GM12878 (cell line): ENCODE results near the gene CDKN2B. TPM values are rescaled to one million over a fixed set of nuclear protein-coding genes. Genes with fewer than 3 reads are reported as not detected.

Experiments used
- ATAC-seq: fragments of 200-7000 bp; cut with Tn5 transposase; 3 replicates; pipeline ENCODE4 v1.9.1; 2020; ENCODE audit warnings: mild to moderate bottlenecking, moderate library complexity
- BruUV-seq: library from RNA; stranded (reverse); fragments of 400-500 nt; replicated peaks from 2 replicates; lab custom pipeline; 2021; lab: Mats Ljungman, UMichigan
- CTCF ChIA-PET: fragments of 300-600 bp; sonication (Branson Sonifier 250); formaldehyde crosslinking; extraction: SDS; loops from one replicate; lab custom pipeline; 2021; ENCODE audit warnings: inconsistent platforms; lab: Yijun Ruan, JAX
- POLR2A ChIA-PET: fragments of 350-600 bp; formaldehyde crosslinking; extraction: SDS; loops from one replicate; lab custom pipeline; 2021; ENCODE audit warnings: inconsistent platforms; lab: Charles Lee
- RAD21 ChIA-PET: fragments of 300-600 bp; sonication (Branson Sonifier 250); formaldehyde crosslinking; loops from one replicate; lab custom pipeline; 2023; ENCODE audit warnings: antibody characterized with exemption; ENCODE audit not compliant: unreplicated experiment; lab: Charles Lee
- SMC1A ChIA-PET: fragments of 300-600 bp; sonication (Branson Sonifier 250); formaldehyde crosslinking; loops from one replicate; lab custom pipeline; 2023; ENCODE audit not compliant: unreplicated experiment, uncharacterized antibody; lab: Charles Lee
- DNase-seq: peaks from one replicate; pipeline ENCODE4 v3.0.0-alpha.2; 2011; ENCODE audit warnings: low read depth, low spot score
- FAIRE-seq: peaks from 3 replicates; lab custom pipeline; 2011; peaks lifted over from hg19 to GRCh38; lab: Jason Lieb, UNC
- H2AFZ ChIP-seq: 2 replicates; pipeline ENCODE4 v1.6.0; 2011; ENCODE audit warnings: low read depth, low read length, control low read depth; ENCODE audit not compliant: control insufficient read depth
- H3K27ac ChIP-seq: 2 replicates; pipeline ENCODE4 v1.5.1; 2011; ENCODE audit warnings: control low read depth; ENCODE audit not compliant: control insufficient read depth, insufficient read depth
- H3K27me3 ChIP-seq, 2 experiments: replicated peaks in 1 of 2; 2 replicates each; pipeline versions ENCODE4 v1.6.0 to v1.6.1; 2011; ENCODE audit warnings: low read length in 1 of 2; ENCODE audit not compliant: control insufficient read depth in 2 of 2, insufficient read depth in 2 of 2
- H3K36me3 ChIP-seq, 2 experiments: 2 replicates each; pipeline ENCODE4 v1.5.1; 2011; ENCODE audit warnings: low read length in 1 of 2; ENCODE audit not compliant: control insufficient read depth in 2 of 2, insufficient read depth in 2 of 2
- H3K4me1 ChIP-seq: 2 replicates; pipeline ENCODE4 v1.6.1; 2011; ENCODE audit warnings: mild to moderate bottlenecking, low read length, moderate library complexity, mixed read lengths; ENCODE audit not compliant: control insufficient read depth, insufficient read depth
- H3K4me2 ChIP-seq: 2 replicates; pipeline ENCODE4 v1.6.0; 2011; ENCODE audit warnings: control low read depth; ENCODE audit not compliant: control insufficient read depth, insufficient read depth
- H3K4me3 ChIP-seq: fragments of 200-600 bp; sonication (generic); 2 replicates; pipeline ENCODE4 v1.5.1; 2016
- H3K79me2 ChIP-seq: 2 replicates; pipeline ENCODE4 v1.6.0; 2011; ENCODE audit warnings: low read length; ENCODE audit not compliant: control insufficient read depth, insufficient read depth
- H3K9ac ChIP-seq: 2 replicates; pipeline ENCODE4 v1.8.0; 2011; ENCODE audit warnings: low read length, control low read depth, mixed read lengths; ENCODE audit not compliant: control insufficient read depth, insufficient read depth
- H3K9me3 ChIP-seq: replicated peaks from 3 replicates; pipeline ENCODE4 v1.5.1; 2011; ENCODE audit warnings: mild to moderate bottlenecking, low read length; ENCODE audit not compliant: control insufficient read depth, insufficient read depth
- H4K20me1 ChIP-seq: 2 replicates; pipeline ENCODE4 v1.6.0; 2011; ENCODE audit not compliant: control insufficient read depth, insufficient read depth
- ATF2 ChIP-seq: IDR thresholded peaks from 2 replicates; pipeline ENCODE4 v1.6.1; 2012; ENCODE audit warnings: low read length, inconsistent platforms
- CBFB ChIP-seq: IDR thresholded peaks from 2 replicates; pipeline ENCODE4 v1.6.1; 2016; ENCODE audit warnings: antibody characterized with exemption, low read depth
- EED ChIP-seq: sonication (generic); IDR thresholded peaks from 2 replicates; pipeline ENCODE4 v1.6.1; 2016; ENCODE audit warnings: antibody characterized with exemption, low read depth
- IKZF1 ChIP-seq: fragments of 450-650 bp; conservative IDR thresholded peaks from 2 replicates; pipeline ENCODE4 v1.6.1; 2017; ENCODE audit warnings: antibody characterized with exemption, mild to moderate bottlenecking
- MEF2B ChIP-seq: fragments of 450-650 bp; IDR thresholded peaks from 2 replicates; pipeline ENCODE4 v1.6.1; 2018; ENCODE audit warnings: mild to moderate bottlenecking, moderate library complexity; ENCODE audit not compliant: partially characterized antibody, poor library complexity, severe bottlenecking
- MXI1 ChIP-seq: fragments of 150-350 bp; IDR thresholded peaks from 2 replicates; pipeline ENCODE4 v1.6.1; 2011; ENCODE audit warnings: low read depth, mild to moderate bottlenecking, inconsistent platforms, low read length, improper control_type of control experiment
- NBN ChIP-seq: fragments of 450-650 bp; IDR thresholded peaks from 2 replicates; pipeline ENCODE4 v1.6.1; 2016
- NR2F1 ChIP-seq: fragments of 450-650 bp; conservative IDR thresholded peaks from 2 replicates; pipeline ENCODE4 v1.6.1; 2017; ENCODE audit warnings: mild to moderate bottlenecking
- RUNX3 ChIP-seq: IDR thresholded peaks from 2 replicates; pipeline ENCODE4 v1.6.1; 2012; ENCODE audit warnings: low read length, inconsistent platforms
- SUZ12 ChIP-seq: fragments of 200-600 bp; sonication (generic); IDR thresholded peaks from one replicate; pipeline ENCODE4 v1.6.1; 2018; ENCODE audit warnings: antibody characterized with exemption, mild to moderate bottlenecking; ENCODE audit not compliant: unreplicated experiment
- ZNF217 ChIP-seq: fragments of 450-650 bp; IDR thresholded peaks from 2 replicates; pipeline ENCODE4 v1.6.1; 2017; ENCODE audit warnings: antibody characterized with exemption, mild to moderate bottlenecking
- WGBS: methylation state at CpG from one replicate; pipeline ENCODE4 v1.1.6; 2016; ENCODE audit warnings: low lambda C conversion rate; ENCODE audit not compliant: insufficient replicate concordance, insufficient coverage; ENCODE audit errors: missing lambda C conversion rate; 5-methylcytosine and 5-hydroxymethylcytosine counted together
- in situ Hi-C: fragments of 300-500 bp; cut with MboI; formaldehyde crosslinking; loops from 9 replicates; pipeline ENCODE4 v1.14.3; 2018; ENCODE audit warnings: mixed read lengths
- intact Hi-C: fragments of 100-400 bp; cut with micrococcal nuclease; formaldehyde crosslinking; loops from one replicate; pipeline ENCODE4 v1.14.2; 2022; ENCODE audit not compliant: unreplicated experiment
- polyA plus RNA-seq, 11 experiments: library from polyadenylated mRNA; depleted of rRNA in 4 of 11; unstranded in 6 of 11; stranded (reverse) in 5 of 11; fragments of >200 nt; fragmentation: Nextera tagmentation in 4 of 11; fragmentation: Illumina TruSeq in 1 of 11; extraction: Ambion mirVana in 4 of 11; extraction: Trizol in 1 of 11; gene quantifications; 1 replicate in 1 of 11; 2 replicates in 10 of 11; pipeline versions ENCODE4 v1.2.1 to v1.2.3, GENCODE V29; 2011 to 2016; ENCODE audit warnings: inconsistent platforms in 2 of 11, missing spikeins in 2 of 11, low read depth in 1 of 11
- total RNA-seq, 4 experiments: library from RNA; depleted of rRNA in 3 of 4; stranded (reverse); fragments of >200 nt in 3 of 4; fragmentation: Illumina TruSeq in 1 of 4; extraction: Trizol in 1 of 4; gene quantifications; 2 replicates each; pipeline versions ENCODE4 v1.2.1 to v1.2.3, GENCODE V29; 2013 to 2021
- TF ChIP-seq, protein P1 (sequence below): fragments of 450-650 bp; IDR thresholded peaks from 2 replicates; pipeline ENCODE4 v1.6.1; 2017; ENCODE audit warnings: mild to moderate bottlenecking
- TF ChIP-seq, protein P2 (sequence below), 3 experiments: IDR thresholded peaks in 2 of 3; conservative IDR thresholded peaks in 1 of 3; 2 replicates each; pipeline ENCODE4 v1.5.1; 2011; ENCODE audit warnings: low read depth in 3 of 3, low read length in 3 of 3, mild to moderate bottlenecking in 3 of 3, control low read depth in 2 of 3, moderate library complexity in 2 of 3, inconsistent platforms in 1 of 3, mixed read lengths in 1 of 3; ENCODE audit not compliant: control insufficient read depth in 2 of 3, insufficient read depth in 1 of 3; ENCODE audit errors: extremely low read depth in 1 of 3

CDKN2B gene
- total and polyA plus RNA-seq, 10 of the 15 experiments (the other 5 are each of a cell fraction or from before 2014, with no cell fraction given), result 0.03 to 0.47 (median 0.08) TPM; not detected in 1

- TF ChIP-seq ATF2, result no peak
- TF ChIP-seq, all 136 proteins: peak for 0
These were observed 12.7 kb downstream of the CDKN2B start (continued) for GRCh38 chr9:21996438-21996837.

- H2AFZ ChIP-seq, result peak overlapping the region; percentile 93
- TF ChIP-seq, protein P1, sequence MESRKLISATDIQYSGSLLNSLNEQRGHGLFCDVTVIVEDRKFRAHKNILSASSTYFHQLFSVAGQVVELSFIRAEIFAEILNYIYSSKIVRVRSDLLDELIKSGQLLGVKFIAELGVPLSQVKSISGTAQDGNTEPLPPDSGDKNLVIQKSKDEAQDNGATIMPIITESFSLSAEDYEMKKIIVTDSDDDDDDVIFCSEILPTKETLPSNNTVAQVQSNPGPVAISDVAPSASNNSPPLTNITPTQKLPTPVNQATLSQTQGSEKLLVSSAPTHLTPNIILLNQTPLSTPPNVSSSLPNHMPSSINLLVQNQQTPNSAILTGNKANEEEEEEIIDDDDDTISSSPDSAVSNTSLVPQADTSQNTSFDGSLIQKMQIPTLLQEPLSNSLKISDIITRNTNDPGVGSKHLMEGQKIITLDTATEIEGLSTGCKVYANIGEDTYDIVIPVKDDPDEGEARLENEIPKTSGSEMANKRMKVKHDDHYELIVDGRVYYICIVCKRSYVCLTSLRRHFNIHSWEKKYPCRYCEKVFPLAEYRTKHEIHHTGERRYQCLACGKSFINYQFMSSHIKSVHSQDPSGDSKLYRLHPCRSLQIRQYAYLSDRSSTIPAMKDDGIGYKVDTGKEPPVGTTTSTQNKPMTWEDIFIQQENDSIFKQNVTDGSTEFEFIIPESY, result no peak
- TF ChIP-seq EED (peak; percentile 37; the same call in 1 of the 2 replicates), NR2F1 (peak; percentile 50), CBFB (0 out of 2 replicates have a peak, but pooled peaks have one; percentile 16), MEF2B (no peak), NBN (no peak), RUNX3 (peak; percentile 27), ZNF217 (peak; percentile 48; the same call in 1 of the 2 replicates), IKZF1 (peak; percentile 60), SUZ12 (peak; percentile 54), MXI1 (no peak)
- TF ChIP-seq, protein P2, sequence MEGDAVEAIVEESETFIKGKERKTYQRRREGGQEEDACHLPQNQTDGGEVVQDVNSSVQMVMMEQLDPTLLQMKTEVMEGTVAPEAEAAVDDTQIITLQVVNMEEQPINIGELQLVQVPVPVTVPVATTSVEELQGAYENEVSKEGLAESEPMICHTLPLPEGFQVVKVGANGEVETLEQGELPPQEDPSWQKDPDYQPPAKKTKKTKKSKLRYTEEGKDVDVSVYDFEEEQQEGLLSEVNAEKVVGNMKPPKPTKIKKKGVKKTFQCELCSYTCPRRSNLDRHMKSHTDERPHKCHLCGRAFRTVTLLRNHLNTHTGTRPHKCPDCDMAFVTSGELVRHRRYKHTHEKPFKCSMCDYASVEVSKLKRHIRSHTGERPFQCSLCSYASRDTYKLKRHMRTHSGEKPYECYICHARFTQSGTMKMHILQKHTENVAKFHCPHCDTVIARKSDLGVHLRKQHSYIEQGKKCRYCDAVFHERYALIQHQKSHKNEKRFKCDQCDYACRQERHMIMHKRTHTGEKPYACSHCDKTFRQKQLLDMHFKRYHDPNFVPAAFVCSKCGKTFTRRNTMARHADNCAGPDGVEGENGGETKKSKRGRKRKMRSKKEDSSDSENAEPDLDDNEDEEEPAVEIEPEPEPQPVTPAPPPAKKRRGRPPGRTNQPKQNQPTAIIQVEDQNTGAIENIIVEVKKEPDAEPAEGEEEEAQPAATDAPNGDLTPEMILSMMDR (IDR thresholded peaks at IDR 0.05 in 2 of 3, conservative IDR thresholded peaks at IDR 0.05 in 1 of 3; ENCODE audit: control insufficient read depth in 2 of 3, extremely low read depth in 1 of 3, insufficient read depth in 1 of 3, low read depth in 3 of 3, low read length in 3 of 3), result peak in 2 of 3 experiments; percentile 12 to 30; a peak in 4 of 6 replicates
- H4K20me1 ChIP-seq, result no peaks in the 10 kb centered on the region
- SMC1A ChIA-PET, result interaction anchor here (3.8 kb wide), 1 partner anchor 13 kb away, joined by 16 read pairs; the partner anchor contains the start of gene CDKN2B
- no peaks in the 10 kb centered on the region for H3K9me3 ChIP-seq
- DNase-seq (no peak), ATAC-seq (peak; percentile 29), FAIRE-seq (no peak)
- H3K4me3 ChIP-seq, result peak overlapping the region; percentile 89
- H3K4me2 ChIP-seq, result peak overlapping the region; percentile 96
- CTCF ChIA-PET, result interaction anchor here (0.6 to 7.9 kb wide), 5 partner anchors 12 to 1111 kb away, joined by 3 to 54 read pairs (median 4); partner anchors contain the start of gene CDKN2B
- no TSS peak for BruUV-seq
- peak overlapping the region; percentile 91; the same call in 1 of the 2 replicates for H3K27ac ChIP-seq
- POLR2A ChIA-PET, result no interaction called here
- in situ Hi-C loops, result no loop called here
- H3K36me3 ChIP-seq, result no peaks in the 10 kb centered on the region
- peaks cover 4% of the 10 kb centered on the region; the same call in 1 of the 2 replicates for H3K4me1 ChIP-seq
- WGBS, result 23% methylated on average over 54 of the region's 54 CpGs
- H3K9ac ChIP-seq, result peak overlapping the region; percentile 69
- peaks cover 29% of the 10 kb centered on the region for H3K79me2 ChIP-seq
- RAD21 ChIA-PET, result interaction anchor here (1.4 to 1.9 kb wide), 3 partner anchors 9 to 183 kb away, joined by 3 to 6 read pairs (median 4); partner anchors contain the start of gene CDKN2B
- intact Hi-C loops, result no loop called here
- H3K27me3 ChIP-seq, result no peaks in the 10 kb centered on the region
These were observed 13.3 kb downstream of the CDKN2B start for GRCh38 chr9:21995666-21996398.
